ENCODE data around the gene ZNF407. TPM values are rescaled to one million over a fixed set of nuclear protein-coding genes. Genes with fewer than 3 reads are reported as not detected.

Gene ZNF407
- total and polyA plus RNA-seq, 2 of the 13 experiments (the other 11 are each of a cell fraction or from before 2014, with no cell fraction given), result 2.3 to 8.7 TPM

DNA sequence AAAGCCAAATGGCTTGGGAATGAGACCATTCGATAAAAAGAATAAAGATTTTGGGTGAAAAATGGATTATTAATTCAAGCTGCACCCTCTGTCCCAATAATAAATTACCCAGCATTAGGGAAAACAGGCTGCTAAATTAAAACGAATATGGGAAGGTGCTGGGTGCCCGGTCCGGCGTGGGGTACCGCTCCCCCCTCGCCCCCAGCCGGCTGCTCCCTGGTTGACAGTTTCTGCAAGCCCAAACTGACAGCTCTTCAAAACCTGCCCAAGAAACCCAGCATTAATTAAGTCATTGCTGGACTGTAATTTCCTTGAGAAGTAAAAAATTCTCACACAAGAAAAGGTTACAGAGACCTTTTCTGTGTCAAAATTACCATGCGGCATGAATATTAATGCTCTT, 512.6 kb downstream of the ZNF407 start:
- in situ Hi-C loops (cut with HindIII; ENCODE audit: extremely low pct_ligation_motif_present, low pct_unique_long_range_greater_than_20kb) (no loop called here), intact Hi-C loops (cut with micrococcal nuclease; ENCODE audit: unreplicated experiment) (no loop called here)
- no peak for FAIRE-seq
- Histone ChIP-seq H3K79me2 (ENCODE audit: insufficient read depth, low read length) (no peaks in the 10 kb centered on the region), H3K4me3 (replicated peaks in 1 of 3; ENCODE audit: insufficient read depth in 1 of 3, low read depth in 2 of 3, low read length in 3 of 3) (no peak overlapping the region), H3K27me3 (ENCODE audit: control insufficient read depth in 1 of 2, insufficient read depth in 2 of 2, low read length in 2 of 2) (peaks cover 6 to 90% of the 10 kb centered on the region in 2 experiments), H3K9me3 (ENCODE audit: low read length) (no peaks in the 10 kb centered on the region), H3K27ac (ENCODE audit: extremely low read length, insufficient read depth, low read length) (no peak overlapping the region), H3K9ac (ENCODE audit: insufficient read depth, low read depth, low read length) (no peak overlapping the region), H3K36me3 (replicated peaks in 1 of 2; ENCODE audit: control insufficient read depth in 1 of 2, insufficient read depth in 2 of 2, low read length in 2 of 2) (no peaks in the 10 kb centered on the region), H3K4me2 (ENCODE audit: low read depth, low read length) (no peak overlapping the region), H2AFZ (ENCODE audit: low read length) (no peak overlapping the region), H4K20me1 (ENCODE audit: insufficient read depth, low read length) (no peaks in the 10 kb centered on the region), H3K4me1 (ENCODE audit: insufficient read depth, low read length) (no peaks in the 10 kb centered on the region)
- CTCF ChIA-PET (ENCODE audit: low intra/inter-chr PET ratio, low total read pairs), result no interaction called here
- BruUV-seq (replicated peaks), result no TSS peak
- no peak for DNase-seq (ENCODE audit: low spot score)
- POLR2A ChIA-PET, result no interaction called here
- no peak for ATAC-seq
- 10% methylated on average over 9 of the region's 9 CpGs for WGBS (ENCODE audit: low lambda C conversion rate)
- TF ChIP-seq ZKSCAN1 (IDR thresholded peaks at IDR 0.05; ENCODE audit: low read length), result no peak
- no peak for TF ChIP-seq TARDBP (CRISPR knock-in tag; IDR thresholded peaks at IDR 0.05)
- TF ChIP-seq ETV5 (CRISPR knock-in tag; IDR thresholded peaks at IDR 0.05; ENCODE audit: borderline replicate concordance), result no peak
- no peak for TF ChIP-seq ATM (IDR thresholded peaks at IDR 0.05; ENCODE audit: borderline replicate concordance)
- TF ChIP-seq SP2 (CRISPR knock-in tag; IDR thresholded peaks at IDR 0.05), result no peak
- TF ChIP-seq THYN1 (CRISPR knock-in tag; IDR thresholded peaks at IDR 0.05; ENCODE audit: borderline replicate concordance, low read depth), result no peak
- TF ChIP-seq HDAC1 (CRISPR knock-in tag; IDR thresholded peaks at IDR 0.05), result no peak
- TF ChIP-seq MYC (CRISPR knock-in tag; IDR thresholded peaks at IDR 0.05; ENCODE audit: borderline replicate concordance), result no peak
- TF ChIP-seq, protein P1, sequence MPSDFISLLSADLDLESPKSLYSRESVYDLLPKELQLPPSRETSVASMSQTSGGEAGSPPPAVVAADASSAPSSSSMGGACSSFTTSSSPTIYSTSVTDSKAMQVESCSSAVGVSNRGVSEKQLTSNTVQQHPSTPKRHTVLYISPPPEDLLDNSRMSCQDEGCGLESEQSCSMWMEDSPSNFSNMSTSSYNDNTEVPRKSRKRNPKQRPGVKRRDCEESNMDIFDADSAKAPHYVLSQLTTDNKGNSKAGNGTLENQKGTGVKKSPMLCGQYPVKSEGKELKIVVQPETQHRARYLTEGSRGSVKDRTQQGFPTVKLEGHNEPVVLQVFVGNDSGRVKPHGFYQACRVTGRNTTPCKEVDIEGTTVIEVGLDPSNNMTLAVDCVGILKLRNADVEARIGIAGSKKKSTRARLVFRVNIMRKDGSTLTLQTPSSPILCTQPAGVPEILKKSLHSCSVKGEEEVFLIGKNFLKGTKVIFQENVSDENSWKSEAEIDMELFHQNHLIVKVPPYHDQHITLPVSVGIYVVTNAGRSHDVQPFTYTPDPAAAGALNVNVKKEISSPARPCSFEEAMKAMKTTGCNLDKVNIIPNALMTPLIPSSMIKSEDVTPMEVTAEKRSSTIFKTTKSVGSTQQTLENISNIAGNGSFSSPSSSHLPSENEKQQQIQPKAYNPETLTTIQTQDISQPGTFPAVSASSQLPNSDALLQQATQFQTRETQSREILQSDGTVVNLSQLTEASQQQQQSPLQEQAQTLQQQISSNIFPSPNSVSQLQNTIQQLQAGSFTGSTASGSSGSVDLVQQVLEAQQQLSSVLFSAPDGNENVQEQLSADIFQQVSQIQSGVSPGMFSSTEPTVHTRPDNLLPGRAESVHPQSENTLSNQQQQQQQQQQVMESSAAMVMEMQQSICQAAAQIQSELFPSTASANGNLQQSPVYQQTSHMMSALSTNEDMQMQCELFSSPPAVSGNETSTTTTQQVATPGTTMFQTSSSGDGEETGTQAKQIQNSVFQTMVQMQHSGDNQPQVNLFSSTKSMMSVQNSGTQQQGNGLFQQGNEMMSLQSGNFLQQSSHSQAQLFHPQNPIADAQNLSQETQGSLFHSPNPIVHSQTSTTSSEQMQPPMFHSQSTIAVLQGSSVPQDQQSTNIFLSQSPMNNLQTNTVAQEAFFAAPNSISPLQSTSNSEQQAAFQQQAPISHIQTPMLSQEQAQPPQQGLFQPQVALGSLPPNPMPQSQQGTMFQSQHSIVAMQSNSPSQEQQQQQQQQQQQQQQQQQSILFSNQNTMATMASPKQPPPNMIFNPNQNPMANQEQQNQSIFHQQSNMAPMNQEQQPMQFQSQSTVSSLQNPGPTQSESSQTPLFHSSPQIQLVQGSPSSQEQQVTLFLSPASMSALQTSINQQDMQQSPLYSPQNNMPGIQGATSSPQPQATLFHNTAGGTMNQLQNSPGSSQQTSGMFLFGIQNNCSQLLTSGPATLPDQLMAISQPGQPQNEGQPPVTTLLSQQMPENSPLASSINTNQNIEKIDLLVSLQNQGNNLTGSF (CRISPR knock-in tag; IDR thresholded peaks at IDR 0.05), result no peak
- TF ChIP-seq ZNF264 (CRISPR knock-in tag; IDR thresholded peaks at IDR 0.05), result no peak
- TF ChIP-seq ARID2 (CRISPR knock-in tag; IDR thresholded peaks at IDR 0.05; ENCODE audit: borderline replicate concordance), result no peak
- TF ChIP-seq, protein P2, sequence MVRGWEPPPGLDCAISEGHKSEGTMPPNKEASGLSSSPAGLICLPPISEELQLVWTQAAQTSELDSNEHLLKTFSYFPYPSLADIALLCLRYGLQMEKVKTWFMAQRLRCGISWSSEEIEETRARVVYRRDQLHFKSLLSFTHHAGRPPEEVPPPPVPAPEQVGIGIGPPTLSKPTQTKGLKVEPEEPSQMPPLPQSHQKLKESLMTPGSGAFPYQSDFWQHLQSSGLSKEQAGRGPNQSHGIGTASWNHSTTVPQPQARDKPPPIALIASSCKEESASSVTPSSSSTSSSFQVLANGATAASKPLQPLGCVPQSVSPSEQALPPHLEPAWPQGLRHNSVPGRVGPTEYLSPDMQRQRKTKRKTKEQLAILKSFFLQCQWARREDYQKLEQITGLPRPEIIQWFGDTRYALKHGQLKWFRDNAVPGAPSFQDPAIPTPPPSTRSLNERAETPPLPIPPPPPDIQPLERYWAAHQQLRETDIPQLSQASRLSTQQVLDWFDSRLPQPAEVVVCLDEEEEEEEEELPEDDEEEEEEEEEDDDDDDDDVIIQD (CRISPR knock-in tag; IDR thresholded peaks at IDR 0.05; ENCODE audit: low read depth), result no peak
- TF ChIP-seq, protein P3, sequence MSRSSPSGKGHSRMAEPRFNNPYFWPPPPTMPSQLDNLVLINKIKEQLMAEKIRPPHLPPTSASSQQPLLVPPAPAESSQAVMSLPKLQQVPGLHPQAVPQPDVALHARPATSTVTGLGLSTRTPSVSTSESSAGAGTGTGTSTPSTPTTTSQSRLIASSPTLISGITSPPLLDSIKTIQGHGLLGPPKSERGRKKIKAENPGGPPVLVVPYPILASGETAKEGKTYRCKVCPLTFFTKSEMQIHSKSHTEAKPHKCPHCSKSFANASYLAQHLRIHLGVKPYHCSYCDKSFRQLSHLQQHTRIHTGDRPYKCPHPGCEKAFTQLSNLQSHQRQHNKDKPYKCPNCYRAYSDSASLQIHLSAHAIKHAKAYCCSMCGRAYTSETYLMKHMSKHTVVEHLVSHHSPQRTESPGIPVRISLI (CRISPR knock-in tag; IDR thresholded peaks at IDR 0.05; ENCODE audit: borderline replicate concordance), result no peak
- no peak for TF ChIP-seq NFYC (CRISPR knock-in tag; IDR thresholded peaks at IDR 0.05)
- TF ChIP-seq, protein P4, sequence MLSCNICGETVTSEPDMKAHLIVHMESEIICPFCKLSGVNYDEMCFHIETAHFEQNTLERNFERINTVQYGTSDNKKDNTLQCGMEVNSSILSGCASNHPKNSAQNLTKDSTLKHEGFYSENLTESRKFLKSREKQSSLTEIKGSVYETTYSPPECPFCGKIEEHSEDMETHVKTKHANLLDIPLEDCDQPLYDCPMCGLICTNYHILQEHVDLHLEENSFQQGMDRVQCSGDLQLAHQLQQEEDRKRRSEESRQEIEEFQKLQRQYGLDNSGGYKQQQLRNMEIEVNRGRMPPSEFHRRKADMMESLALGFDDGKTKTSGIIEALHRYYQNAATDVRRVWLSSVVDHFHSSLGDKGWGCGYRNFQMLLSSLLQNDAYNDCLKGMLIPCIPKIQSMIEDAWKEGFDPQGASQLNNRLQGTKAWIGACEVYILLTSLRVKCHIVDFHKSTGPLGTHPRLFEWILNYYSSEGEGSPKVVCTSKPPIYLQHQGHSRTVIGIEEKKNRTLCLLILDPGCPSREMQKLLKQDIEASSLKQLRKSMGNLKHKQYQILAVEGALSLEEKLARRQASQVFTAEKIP (CRISPR knock-in tag; IDR thresholded peaks at IDR 0.05; ENCODE audit: borderline replicate concordance), result no peak
- TF ChIP-seq MTA3 (CRISPR knock-in tag; IDR thresholded peaks at IDR 0.05), result no peak
- no peak for TF ChIP-seq ZC3H4 (CRISPR knock-in tag; IDR thresholded peaks at IDR 0.05; ENCODE audit: borderline replicate concordance)
